ENCODE measurements around the gene TBX15. TPM values are rescaled to one million over a fixed set of nuclear protein-coding genes. Genes with fewer than 3 reads are reported as not detected.

Gene TBX15
- total RNA-seq, 1 donor from 2014 or later: 2.9 TPM

DNA sequence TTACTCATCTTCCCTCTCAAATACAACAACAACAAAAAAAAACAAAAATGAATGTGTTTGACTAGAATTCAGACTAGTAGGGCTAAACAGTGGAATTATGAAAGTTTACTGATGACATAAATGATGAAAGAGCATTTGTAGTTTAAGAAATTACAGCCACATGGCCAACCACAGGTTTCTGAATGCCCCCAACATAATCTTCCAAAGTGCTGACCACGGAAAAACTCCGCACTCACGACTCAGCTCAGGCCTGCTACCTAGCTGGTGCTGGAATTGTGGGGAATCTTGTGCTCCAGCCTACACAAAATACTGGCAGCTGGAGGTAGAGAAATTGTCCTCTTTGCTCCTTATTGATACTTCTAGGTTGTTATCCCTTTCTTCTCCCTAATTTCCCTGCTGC lies 23.6 kb upstream of the TBX15 start:
- Histone ChIP-seq H3K4me2 (no peak overlapping the region), H3K36me3 (no peaks in the 10 kb centered on the region), H3K9me3 (ENCODE audit: low read depth) (no peaks in the 10 kb centered on the region), H3K9ac (no peak overlapping the region), H3K4me1 (peaks cover 5% of the 10 kb centered on the region), H3K27me3 (peaks cover 42% of the 10 kb centered on the region), H3K79me2 (ENCODE audit: low read depth) (no peaks in the 10 kb centered on the region), H3K4me3 (no peak overlapping the region), H3F3A (ENCODE audit: low read depth) (no peaks in the 10 kb centered on the region), H2AFZ (replicated peaks) (no peak overlapping the region), H3K27ac (no peak overlapping the region), H4K20me1 (ENCODE audit: low read depth) (no peaks in the 10 kb centered on the region)
- Mint-ChIP-seq H3K27ac (no peak overlapping the region), H3K9me3 (peaks cover 3% of the 10 kb centered on the region), H3K4me3 (no peak overlapping the region), H3K36me3 (no peaks in the 10 kb centered on the region), H3K4me1 (peaks cover 8% of the 10 kb centered on the region), H3K27me3 (ENCODE audit: insufficient read depth, low read depth) (peaks cover 18% of the 10 kb centered on the region)
- no peak for DNase-seq (ENCODE audit: low spot score)
- TF ChIP-seq EZH2 (IDR thresholded peaks at IDR 0.05) (no peak), EZH2phosphoT487 (IDR thresholded peaks at IDR 0.05) (no peak)
- TF ChIP-seq, protein P1, sequence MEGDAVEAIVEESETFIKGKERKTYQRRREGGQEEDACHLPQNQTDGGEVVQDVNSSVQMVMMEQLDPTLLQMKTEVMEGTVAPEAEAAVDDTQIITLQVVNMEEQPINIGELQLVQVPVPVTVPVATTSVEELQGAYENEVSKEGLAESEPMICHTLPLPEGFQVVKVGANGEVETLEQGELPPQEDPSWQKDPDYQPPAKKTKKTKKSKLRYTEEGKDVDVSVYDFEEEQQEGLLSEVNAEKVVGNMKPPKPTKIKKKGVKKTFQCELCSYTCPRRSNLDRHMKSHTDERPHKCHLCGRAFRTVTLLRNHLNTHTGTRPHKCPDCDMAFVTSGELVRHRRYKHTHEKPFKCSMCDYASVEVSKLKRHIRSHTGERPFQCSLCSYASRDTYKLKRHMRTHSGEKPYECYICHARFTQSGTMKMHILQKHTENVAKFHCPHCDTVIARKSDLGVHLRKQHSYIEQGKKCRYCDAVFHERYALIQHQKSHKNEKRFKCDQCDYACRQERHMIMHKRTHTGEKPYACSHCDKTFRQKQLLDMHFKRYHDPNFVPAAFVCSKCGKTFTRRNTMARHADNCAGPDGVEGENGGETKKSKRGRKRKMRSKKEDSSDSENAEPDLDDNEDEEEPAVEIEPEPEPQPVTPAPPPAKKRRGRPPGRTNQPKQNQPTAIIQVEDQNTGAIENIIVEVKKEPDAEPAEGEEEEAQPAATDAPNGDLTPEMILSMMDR (IDR thresholded peaks at IDR 0.05): no peak

DNA sequence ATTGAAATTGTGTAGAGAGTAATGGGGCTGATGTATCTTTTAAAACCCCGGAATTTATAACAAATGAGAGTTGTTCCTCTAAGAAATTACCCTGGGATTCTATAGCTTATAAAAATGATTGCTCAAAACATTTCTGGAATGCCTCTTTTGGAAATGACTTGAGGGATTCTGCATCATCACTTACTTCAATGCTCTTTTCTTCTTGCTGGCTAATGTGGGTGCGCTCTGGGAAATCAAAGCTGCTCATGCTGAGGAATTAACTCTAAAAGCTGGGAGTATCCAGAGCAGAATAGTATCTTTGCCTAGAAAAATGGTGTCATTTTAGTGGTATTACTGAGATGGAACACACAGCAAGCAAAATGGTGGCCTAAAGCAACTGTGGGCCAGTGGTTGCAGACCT lies 23.0 kb upstream of the TBX15 start:
- H3K27me3 Mint-ChIP-seq (ENCODE audit: insufficient read depth, low read depth): peaks cover 24% of the 10 kb centered on the region
- no peak overlapping the region for H3K4me2 ChIP-seq
- no peak for DNase-seq (ENCODE audit: low spot score)

DNA sequence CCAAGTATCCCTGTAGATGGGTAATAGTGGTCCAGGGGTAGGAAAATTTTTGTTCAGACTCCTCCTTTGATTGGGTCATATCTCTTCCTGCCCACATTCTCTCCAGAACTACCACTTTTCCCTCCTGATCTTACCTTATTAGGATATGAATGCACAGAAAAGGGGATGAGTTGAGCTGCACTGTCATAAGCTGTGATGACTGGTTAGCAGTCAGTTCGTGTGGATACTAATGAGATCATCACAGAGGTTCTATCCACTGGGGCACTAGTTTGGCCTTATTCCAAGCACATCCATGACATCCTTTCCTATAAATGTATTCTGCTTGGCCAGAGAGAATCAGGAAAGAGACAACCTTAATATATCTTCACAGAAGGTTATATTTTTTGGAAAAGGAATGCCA lies 22.1 kb upstream of the TBX15 start:
- no peak for TF ChIP-seq EZH2 (IDR thresholded peaks at IDR 0.05)
- TF ChIP-seq, protein P1 (IDR thresholded peaks at IDR 0.05): no peak
- TF ChIP-seq EZH2phosphoT487 (IDR thresholded peaks at IDR 0.05): no peak
- no peaks in the 10 kb centered on the region for H3K79me2 ChIP-seq (ENCODE audit: low read depth)
- H4K20me1 ChIP-seq (ENCODE audit: low read depth): peaks cover 12% of the 10 kb centered on the region
- Mint-ChIP-seq H3K9me3 (peaks cover 3% of the 10 kb centered on the region), H3K27me3 (ENCODE audit: insufficient read depth, low read depth) (peaks cover 32% of the 10 kb centered on the region), H3K4me3 (no peak overlapping the region), H3K4me1 (peaks cover 10% of the 10 kb centered on the region), H3K36me3 (no peaks in the 10 kb centered on the region), H3K27ac (no peak overlapping the region)
- peaks cover 57% of the 10 kb centered on the region for H3K27me3 ChIP-seq
- H2AFZ ChIP-seq (replicated peaks): no peak overlapping the region
- no peaks in the 10 kb centered on the region for H3K36me3 ChIP-seq
- no peak overlapping the region for H3K4me3 ChIP-seq
- H3K9me3 ChIP-seq (ENCODE audit: low read depth): no peaks in the 10 kb centered on the region
- H3K4me2 ChIP-seq: no peak overlapping the region
- no peak overlapping the region for H3K9ac ChIP-seq
- no peaks in the 10 kb centered on the region for H3F3A ChIP-seq (ENCODE audit: low read depth)
- DNase-seq (ENCODE audit: low spot score): no peak
- H3K4me1 ChIP-seq: peaks cover 5% of the 10 kb centered on the region
- no peak overlapping the region for H3K27ac ChIP-seq

More for the DNA sequence above, 23.0 kb upstream of the TBX15 start:
- Histone ChIP-seq H3F3A (ENCODE audit: low read depth) (no peaks in the 10 kb centered on the region), H3K27ac (no peak overlapping the region), H3K9ac (no peak overlapping the region), H2AFZ (replicated peaks) (no peak overlapping the region), H3K4me1 (peaks cover 5% of the 10 kb centered on the region), H3K27me3 (peaks cover 48% of the 10 kb centered on the region), H3K4me3 (no peak overlapping the region), H4K20me1 (ENCODE audit: low read depth) (peaks cover 4% of the 10 kb centered on the region), H3K36me3 (no peaks in the 10 kb centered on the region), H3K9me3 (ENCODE audit: low read depth) (no peaks in the 10 kb centered on the region), H3K79me2 (ENCODE audit: low read depth) (no peaks in the 10 kb centered on the region)
- TF ChIP-seq, protein P1 (IDR thresholded peaks at IDR 0.05): no peak
- TF ChIP-seq EZH2phosphoT487 (IDR thresholded peaks at IDR 0.05): no peak
- TF ChIP-seq EZH2 (IDR thresholded peaks at IDR 0.05): no peak
- H3K9me3 Mint-ChIP-seq: peaks cover 3% of the 10 kb centered on the region
- no peak overlapping the region for H3K4me3 Mint-ChIP-seq
- no peak overlapping the region for H3K27ac Mint-ChIP-seq
- no peaks in the 10 kb centered on the region for H3K36me3 Mint-ChIP-seq
- H3K4me1 Mint-ChIP-seq: peaks cover 10% of the 10 kb centered on the region
